Memory B cell (primary cell): ENCODE results near the gene RCAN3.

Experiments
- ATAC-seq: fragments of 150-1000 bp; cut with Tn5 transposase; 2 replicates; pipeline ENCODE4 v1.10.0; 2021; ENCODE audit warnings: low read depth, mild to moderate bottlenecking, moderate library complexity
- DNase-seq, 2 donors: peaks; one replicate each; pipeline ENCODE4 v3.0.0; 2022; ENCODE audit warnings: low spot score in 2 of 2
- H3K27ac Mint-ChIP-seq: one replicate; pipeline ENCODE4 v1.8.0; 2022; ENCODE audit warnings: mild to moderate bottlenecking, moderate library complexity, mixed read lengths
- H3K27me3 Mint-ChIP-seq: one replicate; pipeline ENCODE4 v1.8.0; 2022; ENCODE audit warnings: mixed read lengths
- H3K36me3 Mint-ChIP-seq: one replicate; pipeline ENCODE4 v1.8.0; 2022; ENCODE audit warnings: mild to moderate bottlenecking, mixed read lengths
- H3K4me1 Mint-ChIP-seq: one replicate; pipeline ENCODE4 v1.8.0; 2022; ENCODE audit warnings: mixed read lengths
- H3K4me3 Mint-ChIP-seq: one replicate; pipeline ENCODE4 v1.8.0; 2022; ENCODE audit warnings: mild to moderate bottlenecking, moderate library complexity, mixed read lengths
- H3K9me3 Mint-ChIP-seq: one replicate; pipeline ENCODE4 v1.8.0; 2022; ENCODE audit warnings: mixed read lengths

RCAN3 gene

DNA sequence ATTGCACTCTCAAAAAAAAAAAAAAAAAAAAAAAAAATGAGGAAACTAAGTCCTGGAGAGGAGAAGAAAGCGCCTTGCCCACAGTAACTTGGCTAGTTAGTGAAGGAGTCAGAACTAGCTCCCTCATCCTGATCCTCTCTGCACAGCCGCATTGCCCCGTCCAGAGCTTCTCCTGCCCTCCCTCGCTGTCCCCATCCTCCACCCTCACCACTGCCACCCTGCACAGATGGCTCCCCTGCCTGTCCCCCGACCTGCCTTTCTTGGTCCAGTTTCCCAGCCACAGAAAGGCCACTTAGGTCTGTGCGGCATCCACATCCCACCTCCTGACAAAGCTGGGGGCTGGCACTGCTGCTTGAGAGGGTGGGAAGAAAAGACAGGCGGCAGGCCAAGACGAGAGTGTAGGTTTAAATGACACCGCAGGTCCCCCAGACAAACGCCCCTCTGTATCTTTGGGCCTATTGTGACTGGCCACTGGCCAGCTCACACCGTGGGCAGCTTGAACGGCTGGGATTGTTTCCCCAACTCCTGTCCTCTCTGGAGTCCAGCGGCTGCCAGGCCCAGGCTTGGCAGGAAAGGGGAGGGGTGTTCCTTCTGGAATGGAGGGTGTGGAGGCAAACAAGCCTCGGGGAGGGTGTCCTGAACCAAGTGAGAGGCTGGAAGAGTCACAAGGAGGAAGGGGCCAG lies 73.4 kb downstream of the RCAN3 start:
- Mint-ChIP-seq H3K36me3 (peaks cover 3% of the 10 kb centered on the region), H3K4me3 (no peak overlapping the region), H3K9me3 (peaks cover 5% of the 10 kb centered on the region), H3K27ac (no peak overlapping the region), H3K27me3 (peaks cover 3% of the 10 kb centered on the region), H3K4me1 (peaks cover 12% of the 10 kb centered on the region)
- no peak for DNase-seq
- no peak for ATAC-seq

DNA sequence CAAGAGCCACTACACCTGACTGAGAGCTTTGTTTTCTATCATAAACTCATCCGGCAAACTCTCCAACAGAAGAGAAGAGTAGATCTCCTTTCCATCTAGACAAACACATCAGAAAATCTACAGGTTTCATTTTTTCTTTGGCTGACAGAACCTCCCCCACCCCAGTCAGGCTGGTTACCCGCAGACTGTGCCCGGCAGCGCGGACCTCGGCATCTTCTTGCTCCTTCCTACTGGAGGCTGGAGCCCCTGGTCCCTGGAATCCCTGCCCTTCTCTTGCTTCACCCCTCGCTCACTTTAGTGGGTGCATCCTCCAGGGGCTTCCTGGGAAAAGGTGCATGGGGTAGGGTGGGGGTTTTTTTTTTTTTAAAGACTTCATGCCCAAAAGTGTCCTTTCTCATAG lies 76.2 kb downstream of the RCAN3 start:
- peaks cover 3% of the 10 kb centered on the region for H3K36me3 Mint-ChIP-seq
- peaks cover 3% of the 10 kb centered on the region for H3K27me3 Mint-ChIP-seq
- no peaks in the 10 kb centered on the region for H3K4me1 Mint-ChIP-seq
- no peak overlapping the region for H3K27ac Mint-ChIP-seq
- DNase-seq (no peak), ATAC-seq (no peak)
- H3K4me3 Mint-ChIP-seq = no peak overlapping the region
- peaks cover 5% of the 10 kb centered on the region for H3K9me3 Mint-ChIP-seq

DNA sequence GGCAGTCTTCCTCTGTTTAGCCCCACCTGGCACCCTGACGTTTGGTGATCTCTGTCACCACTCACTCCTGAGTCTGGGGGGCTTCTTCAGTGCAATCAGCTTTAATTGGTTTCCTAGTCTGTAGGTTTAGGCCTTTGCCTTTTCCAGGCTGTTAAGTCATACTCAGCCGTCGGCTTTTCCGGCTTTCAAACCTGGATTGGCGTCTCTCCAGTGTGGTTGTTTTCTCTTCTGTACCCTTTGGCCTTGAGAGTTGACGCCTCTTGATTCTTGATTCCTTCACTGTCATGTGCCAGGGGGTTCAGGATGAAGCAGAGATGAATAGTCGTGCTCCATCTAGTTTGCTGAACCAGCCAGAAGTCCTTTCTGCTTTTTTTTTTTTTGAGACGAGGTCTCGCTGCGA lies 78.1 kb downstream of the RCAN3 start:
- Mint-ChIP-seq H3K27ac (no peak overlapping the region), H3K36me3 (peaks cover 3% of the 10 kb centered on the region)

DNA sequence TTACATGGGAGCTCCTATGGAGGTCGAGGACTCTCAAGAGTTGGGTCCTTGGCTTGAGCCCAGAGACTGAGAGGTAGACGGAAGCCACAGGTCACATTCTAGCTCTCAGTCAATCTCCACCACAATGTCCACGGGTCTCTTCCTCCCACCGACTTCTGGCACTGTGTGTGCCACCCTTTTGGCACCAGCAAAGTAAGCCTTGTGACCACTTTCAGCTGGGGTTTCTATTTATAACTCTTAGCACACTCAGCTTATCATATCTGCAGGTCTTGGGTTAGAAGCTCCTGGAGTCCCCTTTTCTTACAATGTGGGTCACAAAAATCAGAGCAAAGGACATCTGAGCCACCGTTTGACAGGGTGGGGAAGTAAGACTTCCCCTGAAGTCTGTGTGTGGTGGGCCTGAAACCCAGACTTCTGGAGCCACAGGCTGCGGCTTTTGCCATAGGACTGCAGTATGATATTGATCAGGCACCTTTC lies 81.6 kb downstream of the RCAN3 start:
- H3K4me3 Mint-ChIP-seq = no peak overlapping the region
- no peak overlapping the region for H3K27ac Mint-ChIP-seq
- DNase-seq (no peak), ATAC-seq (no peak)
- H3K27me3 Mint-ChIP-seq = peaks cover 1% of the 10 kb centered on the region
- peaks cover 1% of the 10 kb centered on the region for H3K36me3 Mint-ChIP-seq
- peaks cover 1% of the 10 kb centered on the region for H3K9me3 Mint-ChIP-seq
- peaks cover 6% of the 10 kb centered on the region for H3K4me1 Mint-ChIP-seq

More for the DNA sequence above, 78.1 kb downstream of the RCAN3 start:
- Mint-ChIP-seq H3K27me3 (peaks cover 3% of the 10 kb centered on the region), H3K4me3 (no peak overlapping the region), H3K4me1 (peaks cover 2% of the 10 kb centered on the region), H3K9me3 (peaks cover 5% of the 10 kb centered on the region)
- ATAC-seq (no peak), DNase-seq (no peak)

DNA sequence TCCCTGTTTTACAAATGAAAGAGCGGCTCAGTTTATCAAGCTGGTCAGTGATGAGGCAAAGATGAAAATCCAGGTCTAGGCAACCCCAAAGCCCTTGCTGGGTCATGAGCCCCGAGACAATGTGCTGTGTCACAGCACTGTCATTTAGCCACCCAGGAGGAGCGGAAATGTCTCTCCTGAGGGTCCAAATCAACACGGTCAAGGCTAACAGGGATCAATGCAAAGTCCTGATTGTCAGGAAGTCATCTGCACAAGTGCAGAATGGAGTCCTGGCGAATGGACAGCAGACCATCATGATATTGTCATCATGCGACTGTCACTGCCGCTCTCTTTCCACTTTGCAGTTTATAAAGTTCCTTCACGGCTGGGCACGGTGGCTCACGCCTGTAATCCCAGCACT lies 83.5 kb downstream of the RCAN3 start:
- no peak for DNase-seq
- Mint-ChIP-seq H3K9me3 (no peaks in the 10 kb centered on the region), H3K27me3 (no peaks in the 10 kb centered on the region), H3K36me3 (no peaks in the 10 kb centered on the region), H3K4me3 (no peak overlapping the region), H3K27ac (no peak overlapping the region), H3K4me1 (peaks cover 6% of the 10 kb centered on the region)
- no peak for ATAC-seq

DNA sequence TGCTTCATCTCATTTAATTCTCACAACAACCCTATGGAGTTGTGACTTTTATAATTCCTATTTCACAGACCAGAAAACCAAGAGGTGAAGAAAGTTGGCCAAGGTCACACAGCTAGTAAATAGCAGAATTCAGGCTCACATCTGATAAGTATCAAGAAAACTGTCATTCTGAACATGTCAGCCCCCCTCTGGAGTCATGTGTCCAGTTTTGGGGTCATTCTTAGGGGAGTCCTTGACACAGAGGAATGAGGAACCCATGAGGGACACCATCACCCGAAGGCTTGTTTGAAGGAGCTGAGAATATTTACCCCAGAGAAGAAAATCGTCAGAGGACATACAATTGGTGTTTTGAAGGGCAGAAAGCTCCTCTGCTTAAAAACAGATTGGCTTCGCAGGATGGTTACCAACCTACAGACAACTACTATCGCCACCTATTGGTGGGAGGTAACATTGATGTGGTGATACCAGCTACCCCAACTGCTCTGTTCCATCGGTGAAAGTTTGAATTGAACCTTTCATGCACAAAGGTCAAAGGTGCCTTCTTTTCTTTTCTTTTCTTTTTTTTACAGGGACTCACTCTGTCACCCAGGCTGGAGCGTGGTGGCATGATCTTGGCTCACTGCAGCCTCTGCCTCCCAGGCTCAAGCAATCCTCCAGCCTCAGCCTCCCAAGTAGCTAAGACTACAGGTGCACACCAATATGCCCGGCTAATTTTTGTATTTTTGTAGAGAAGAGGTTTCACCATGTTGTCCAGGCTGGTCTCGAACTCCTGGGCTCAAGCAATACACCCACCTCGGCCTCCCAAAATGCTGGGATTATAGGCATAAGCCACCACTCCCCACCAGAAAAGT lies 84.6 kb downstream of the RCAN3 start:
- no peak overlapping the region for H3K4me3 Mint-ChIP-seq
- no peaks in the 10 kb centered on the region for H3K9me3 Mint-ChIP-seq
- H3K27ac Mint-ChIP-seq = no peak overlapping the region
- no peaks in the 10 kb centered on the region for H3K36me3 Mint-ChIP-seq
- peaks cover 6% of the 10 kb centered on the region for H3K4me1 Mint-ChIP-seq
- DNase-seq (peak; percentile 37 to 72), ATAC-seq (peak; percentile 99)
- H3K27me3 Mint-ChIP-seq = peaks cover 2% of the 10 kb centered on the region

DNA sequence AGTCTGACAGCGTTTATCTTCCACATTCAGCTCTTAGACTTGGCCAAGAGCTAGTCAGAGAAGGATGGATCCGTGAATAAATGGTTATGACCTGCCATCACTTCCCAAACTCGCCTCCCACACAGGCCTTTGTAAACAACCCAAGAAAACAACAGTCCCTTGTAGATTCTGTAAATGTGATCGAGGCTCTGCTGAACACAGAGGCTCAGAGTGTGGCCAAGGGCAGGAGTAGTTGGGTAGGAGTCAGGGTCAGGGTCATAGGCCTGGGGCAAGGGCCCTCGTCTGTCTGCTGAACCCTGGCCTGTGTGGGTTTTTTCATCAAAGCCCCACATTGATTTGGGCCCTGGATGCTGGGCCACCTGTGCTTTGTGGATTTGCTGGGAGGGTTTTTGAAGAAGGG lies 85.9 kb downstream of the RCAN3 start:
- Mint-ChIP-seq H3K4me1 (peaks cover 6% of the 10 kb centered on the region), H3K9me3 (no peaks in the 10 kb centered on the region), H3K27ac (no peak overlapping the region), H3K27me3 (peaks cover 3% of the 10 kb centered on the region), H3K36me3 (no peaks in the 10 kb centered on the region), H3K4me3 (no peak overlapping the region)
- DNase-seq = no peak
- no peak for ATAC-seq

DNA sequence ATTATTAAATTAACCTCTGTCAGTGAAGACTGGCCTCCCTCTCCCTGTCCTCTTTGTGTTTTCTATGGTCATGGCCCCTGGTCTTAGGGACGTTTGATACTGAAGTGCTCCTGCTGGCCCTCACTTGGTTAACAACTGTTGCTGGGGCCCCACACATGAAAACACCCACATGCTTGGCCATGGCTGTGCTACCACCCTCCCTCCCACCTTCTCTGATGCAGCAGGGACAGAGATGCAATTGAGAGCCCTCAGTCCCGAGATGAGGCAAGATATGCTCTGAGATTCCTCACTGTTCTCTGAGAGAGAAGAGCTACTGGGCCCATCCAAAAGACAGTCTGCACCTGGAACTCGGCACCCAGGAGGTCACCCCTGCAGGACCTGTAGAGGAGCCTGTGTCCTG lies 86.6 kb downstream of the RCAN3 start:
- DNase-seq (no peak), ATAC-seq (no peak)
- H3K36me3 Mint-ChIP-seq = no peaks in the 10 kb centered on the region
- H3K9me3 Mint-ChIP-seq = no peaks in the 10 kb centered on the region
- H3K4me1 Mint-ChIP-seq = peaks cover 5% of the 10 kb centered on the region
- no peak overlapping the region for H3K4me3 Mint-ChIP-seq
- H3K27me3 Mint-ChIP-seq = peaks cover 4% of the 10 kb centered on the region
- H3K27ac Mint-ChIP-seq = no peak overlapping the region
